Neural crest cell (in vitro differentiated cells): ENCODE data around the gene VWA8. TPM values are rescaled to one million over a fixed set of nuclear protein-coding genes. Genes with fewer than 3 reads are reported as not detected.
A peak's percentile ranks its signal among the peaks of the same experiment; 100 is the strongest.
"Not testable (repeated sequence)": the region's sequence is repeated elsewhere in the genome, so short reads cannot be mapped to it uniquely, and the experiment has no call there.

ENCODE experiments used
- DNase-seq: peaks from one replicate; pipeline ENCODE4 v3.0.0; 2021; ENCODE audit warnings: low read depth, mixed read lengths, low spot score
- H3K27ac Mint-ChIP-seq: one replicate; pipeline ENCODE4 v1.8.0; 2021; ENCODE audit warnings: mild to moderate bottlenecking, mixed read lengths; ENCODE audit not compliant: unreplicated experiment
- H3K27me3 Mint-ChIP-seq: 2 replicates; pipeline ENCODE4 v1.8.0; 2021; ENCODE audit warnings: low read depth, mild to moderate bottlenecking, mixed read lengths
- H3K36me3 Mint-ChIP-seq: 2 replicates; pipeline ENCODE4 v1.8.0; 2021; ENCODE audit warnings: low read depth, mild to moderate bottlenecking, mixed read lengths
- H3K4me1 Mint-ChIP-seq: 2 replicates; pipeline ENCODE4 v1.8.0; 2021; ENCODE audit warnings: mixed read lengths
- H3K4me3 Mint-ChIP-seq: one replicate; pipeline ENCODE4 v1.8.0; 2021; ENCODE audit warnings: mild to moderate bottlenecking, mixed read lengths
- H3K9me3 Mint-ChIP-seq: 2 replicates; pipeline ENCODE4 v1.8.0; 2021; ENCODE audit warnings: mixed read lengths
- CTCF ChIP-seq: fragments of 200-600 bp; sonication (generic); conservative IDR thresholded peaks from 2 replicates; pipeline ENCODE4 v1.5.0; 2021; ENCODE audit warnings: antibody characterized with exemption, mild to moderate bottlenecking
- total RNA-seq: library from RNA; stranded (reverse); gene quantifications from 2 replicates; pipeline ENCODE4 v1.2.1, GENCODE V29; 2021

VWA8 gene
- total RNA-seq, 1 donor from 2014 or later, result 19.5 TPM

GRCh38 chr13:41541142-41541938 is 419.6 kb downstream of the VWA8 start:
- no peak for TF ChIP-seq CTCF
- DNase-seq, result no peak
- Mint-ChIP-seq H3K4me1 (peaks cover 26% of the 10 kb centered on the region), H3K27ac (no peak overlapping the region), H3K27me3 (no peaks in the 10 kb centered on the region), H3K9me3 (peaks cover 15% of the 10 kb centered on the region), H3K36me3 (peaks cover 12% of the 10 kb centered on the region), H3K4me3 (no peak overlapping the region)

GRCh38 chr13:41540240-41540639 is 420.7 kb downstream of the VWA8 start:
- not testable (repeated sequence) for H3K27ac Mint-ChIP-seq, DNase-seq, H3K27me3 Mint-ChIP-seq, H3K4me3 Mint-ChIP-seq
- Mint-ChIP-seq H3K9me3 (peaks cover 15% of the 10 kb centered on the region), H3K4me1 (peaks cover 15% of the 10 kb centered on the region), H3K36me3 (peaks cover 12% of the 10 kb centered on the region)

DNA sequence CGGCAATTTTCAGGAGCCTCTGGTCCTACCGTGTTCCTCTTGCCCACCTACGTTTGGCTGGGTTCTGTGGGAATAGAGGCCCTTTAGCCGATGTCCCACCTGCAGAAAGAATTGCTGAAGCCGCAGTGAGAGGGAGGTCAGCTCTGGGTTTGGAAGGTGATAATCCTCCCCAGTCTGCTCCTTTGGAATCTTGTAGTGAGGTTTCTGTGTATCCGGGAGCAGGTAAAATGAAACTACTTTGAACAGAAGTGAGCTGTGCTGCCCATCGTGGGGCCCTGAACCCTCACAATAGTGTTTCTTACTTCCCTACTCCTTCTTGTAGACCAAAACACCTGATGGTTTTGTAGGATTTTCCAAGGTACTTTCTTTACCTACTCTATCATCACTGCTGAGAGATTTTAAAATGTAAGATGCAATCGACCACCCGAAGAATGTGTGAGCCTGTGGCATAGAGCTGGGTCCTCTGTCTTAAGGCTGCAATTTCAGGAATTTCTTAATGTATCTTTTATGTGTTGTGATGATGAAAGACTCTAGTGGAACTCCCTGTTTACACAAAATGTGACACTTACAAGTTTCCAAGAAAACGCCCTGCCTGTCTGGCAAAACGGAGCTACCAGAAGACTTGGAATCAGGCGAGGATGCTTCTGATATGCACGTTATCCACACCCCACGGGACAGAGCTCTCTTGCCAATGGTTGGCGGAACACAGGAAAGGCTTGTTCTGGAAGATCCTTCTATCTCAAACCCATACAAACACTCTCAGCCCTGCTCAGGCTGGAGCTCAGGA is 427.4 kb downstream of the VWA8 start:
- Mint-ChIP-seq H3K27ac (no peak overlapping the region), H3K36me3 (no peaks in the 10 kb centered on the region), H3K9me3 (peaks cover 3% of the 10 kb centered on the region), H3K4me3 (no peak overlapping the region), H3K4me1 (no peaks in the 10 kb centered on the region), H3K27me3 (no peaks in the 10 kb centered on the region)
- no peak for DNase-seq
- TF ChIP-seq CTCF, result no peak

DNA sequence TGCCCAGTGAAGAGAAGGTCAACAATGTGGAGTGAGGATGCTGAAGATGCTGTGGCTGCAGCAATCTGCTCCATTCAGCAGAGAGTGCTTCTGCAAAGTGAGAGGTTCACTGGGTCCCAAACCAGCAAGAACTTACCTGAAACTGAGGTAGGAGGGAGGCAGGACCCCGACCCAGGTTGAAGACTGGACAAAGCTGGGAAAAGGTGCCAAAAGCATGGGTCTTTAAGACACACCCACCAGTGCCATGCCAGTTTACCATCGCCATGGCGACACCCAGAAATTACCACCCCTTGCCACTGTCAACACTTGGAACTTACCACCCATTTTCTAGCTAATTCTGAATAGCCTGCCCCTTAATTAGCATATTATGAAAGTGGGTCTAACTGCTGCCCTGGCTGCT is 432.9 kb downstream of the VWA8 start:
- Mint-ChIP-seq H3K27ac (no peak overlapping the region), H3K4me1 (no peaks in the 10 kb centered on the region), H3K9me3 (no peaks in the 10 kb centered on the region), H3K4me3 (no peak overlapping the region), H3K27me3 (no peaks in the 10 kb centered on the region), H3K36me3 (no peaks in the 10 kb centered on the region)
- DNase-seq, result no peak
- no peak for TF ChIP-seq CTCF

DNA sequence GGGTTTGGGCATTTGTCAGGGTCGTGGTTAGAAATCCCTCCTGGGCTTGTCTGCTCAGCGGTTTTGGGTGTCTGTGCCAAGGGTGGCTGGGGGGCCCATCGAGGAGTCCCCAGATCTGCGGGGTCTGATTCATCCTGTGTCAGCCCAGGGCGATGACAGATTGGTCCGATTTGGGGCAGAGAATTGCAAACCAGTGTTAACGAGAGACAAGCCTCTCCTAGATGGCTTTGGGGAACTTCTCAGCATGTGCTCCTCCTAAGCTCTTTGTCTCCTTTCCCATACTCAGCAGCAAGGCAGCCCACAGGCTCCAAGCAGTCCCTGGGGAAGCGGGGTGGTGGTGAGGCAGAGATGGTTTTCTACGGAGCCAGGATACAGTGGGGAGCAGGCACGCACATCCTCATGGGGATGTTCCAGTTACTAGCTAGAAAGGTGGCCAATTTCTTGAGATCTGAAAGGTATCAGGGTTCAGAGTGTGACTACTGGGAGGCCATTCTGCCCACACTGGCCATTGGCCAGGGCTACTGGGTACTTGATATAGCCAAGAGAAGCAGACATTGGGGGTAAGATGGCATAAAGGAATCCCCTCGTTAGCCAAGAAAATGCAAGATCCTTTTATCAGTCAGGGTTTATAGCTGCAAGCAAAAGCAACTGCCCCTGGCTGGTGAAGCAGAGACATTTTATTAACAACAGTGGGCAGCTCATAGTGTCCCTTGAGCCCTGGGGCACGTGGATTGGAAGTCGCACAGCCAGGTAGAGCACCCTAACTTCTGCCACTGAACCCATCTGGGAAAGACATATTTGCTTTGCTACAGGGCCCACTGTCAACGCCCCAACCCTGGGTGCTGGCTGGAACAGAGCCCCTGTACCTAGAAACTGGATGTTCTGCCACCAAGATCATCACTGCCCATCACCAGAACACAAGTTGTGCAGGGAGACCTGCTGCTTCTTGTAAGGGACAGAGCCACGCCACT is 440.0 kb downstream of the VWA8 start:
- H3K27me3 Mint-ChIP-seq, result no peaks in the 10 kb centered on the region
- peaks cover 11% of the 10 kb centered on the region for H3K9me3 Mint-ChIP-seq
- no peak for DNase-seq
- H3K4me1 Mint-ChIP-seq, result no peaks in the 10 kb centered on the region
- peak overlapping the region; percentile 47 for H3K27ac Mint-ChIP-seq
- H3K36me3 Mint-ChIP-seq, result no peaks in the 10 kb centered on the region
- no peak for TF ChIP-seq CTCF
- no peak overlapping the region for H3K4me3 Mint-ChIP-seq
